ENCODE measurements around the gene TIFAB. TPM values are rescaled to one million over a fixed set of nuclear protein-coding genes. Genes with fewer than 3 reads are reported as not detected.

The TIFAB gene
- polyA plus RNA-seq, 1 of the 3 experiments (the other 2 are of a cell fraction), result not detected

DNA sequence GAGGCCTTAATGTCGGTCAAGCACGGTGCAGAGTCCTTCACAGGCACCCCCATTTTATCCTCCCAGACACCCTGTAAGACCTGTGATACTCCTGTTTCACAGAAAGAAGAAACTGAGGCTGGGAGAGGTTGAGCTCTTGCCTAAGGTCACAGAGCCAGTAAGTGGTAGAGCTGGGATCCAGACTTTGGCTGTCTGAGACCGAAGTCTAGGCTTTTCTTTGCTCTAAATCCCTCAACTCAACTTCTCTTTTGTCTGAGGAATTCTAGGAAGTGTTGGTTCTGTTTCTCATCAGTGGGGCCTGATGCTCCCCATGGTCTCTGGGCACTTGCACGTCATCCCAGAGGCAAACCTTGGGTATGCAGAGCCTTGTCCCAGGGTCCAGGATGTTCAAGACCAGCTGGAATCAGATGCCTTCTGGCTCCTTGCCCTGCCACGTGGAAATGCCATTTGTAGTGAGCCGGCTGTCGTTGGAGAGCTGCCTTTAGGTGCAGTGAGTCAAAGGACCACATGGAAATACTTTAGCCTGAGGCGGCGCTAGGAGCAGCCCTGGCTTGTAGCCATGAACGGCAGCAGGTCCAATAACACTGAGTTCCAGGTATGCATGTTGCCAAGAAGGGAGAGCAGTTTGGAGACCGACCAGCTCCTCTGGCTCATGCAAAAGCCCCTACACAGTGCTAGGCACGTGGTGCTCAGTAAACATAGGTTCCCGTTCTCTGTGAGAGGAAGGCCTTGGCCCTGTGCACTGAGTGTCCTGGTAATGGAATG, 14.2 kb downstream of the TIFAB start:
- H3F3A ChIP-seq (replicated peaks; ENCODE audit: insufficient read depth), result no peaks in the 10 kb centered on the region
- H3K4me1 ChIP-seq (ENCODE audit: control insufficient read depth in 1 of 2, insufficient read depth in 2 of 2, low read depth in 1 of 2, low read length in 1 of 2), result peaks cover 0 to 42% of the 10 kb centered on the region in 2 experiments; a peak in 1 of 4 replicates
- H3K4me3 ChIP-seq (ENCODE audit: low read depth in 2 of 2, low read length in 1 of 2), result no peak overlapping the region
- WGBS (ENCODE audit: low lambda C conversion rate), result 44% methylated on average over 9 of the region's 13 CpGs
- H3K27ac ChIP-seq (ENCODE audit: low read depth in 2 of 2, low read length in 1 of 2), result peak overlapping the region; percentile 11 to 55; a peak in 1 of 4 replicates
- ChIA-PET CTCF (interaction anchor here (1.0 to 9.6 kb wide), 5 partner anchors 13 to 114 kb away, joined by 4 to 60 read pairs (median 11); no protein-coding TSS in a partner anchor), POLR2A (no interaction called here)
- no peak for DNase-seq
- no peaks in the 10 kb centered on the region for H3K27me3 ChIP-seq (ENCODE audit: insufficient read depth)
- peak; percentile 85 for TF ChIP-seq TCF12 (IDR thresholded peaks at IDR 0.05)
- peak; percentile 77; the same call in 1 of the 2 replicates for TF ChIP-seq SIN3A (IDR thresholded peaks at IDR 0.05; ENCODE audit: borderline replicate concordance, low read depth, low read length)
- TF ChIP-seq, protein P1, sequence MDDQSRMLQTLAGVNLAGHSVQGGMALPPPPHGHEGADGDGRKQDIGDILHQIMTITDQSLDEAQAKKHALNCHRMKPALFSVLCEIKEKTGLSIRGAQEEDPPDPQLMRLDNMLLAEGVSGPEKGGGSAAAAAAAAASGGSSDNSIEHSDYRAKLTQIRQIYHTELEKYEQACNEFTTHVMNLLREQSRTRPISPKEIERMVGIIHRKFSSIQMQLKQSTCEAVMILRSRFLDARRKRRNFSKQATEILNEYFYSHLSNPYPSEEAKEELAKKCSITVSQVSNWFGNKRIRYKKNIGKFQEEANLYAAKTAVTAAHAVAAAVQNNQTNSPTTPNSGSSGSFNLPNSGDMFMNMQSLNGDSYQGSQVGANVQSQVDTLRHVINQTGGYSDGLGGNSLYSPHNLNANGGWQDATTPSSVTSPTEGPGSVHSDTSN (IDR thresholded peaks at IDR 0.05), result peak; percentile 35; the same call in 1 of the 2 replicates
- TF ChIP-seq TEAD4 (IDR thresholded peaks at IDR 0.05; ENCODE audit: borderline replicate concordance, insufficient read depth), result no peak
- TF ChIP-seq, protein P2, sequence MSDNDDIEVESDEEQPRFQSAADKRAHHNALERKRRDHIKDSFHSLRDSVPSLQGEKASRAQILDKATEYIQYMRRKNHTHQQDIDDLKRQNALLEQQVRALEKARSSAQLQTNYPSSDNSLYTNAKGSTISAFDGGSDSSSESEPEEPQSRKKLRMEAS (IDR thresholded peaks at IDR 0.05; ENCODE audit: low read depth), result peak; percentile 97
- no peak for TF ChIP-seq RCOR1 (IDR thresholded peaks at IDR 0.05; ENCODE audit: low read length)
- TF ChIP-seq NRF1 (IDR thresholded peaks at IDR 0.05; ENCODE audit: low read depth, low read length), result no peak
- TF ChIP-seq NFIC (IDR thresholded peaks at IDR 0.05; ENCODE audit: borderline replicate concordance), result peak; percentile 90
- TF ChIP-seq MXI1 (IDR thresholded peaks at IDR 0.05; ENCODE audit: low read depth, low read length), result no peak
- TF ChIP-seq EP300 (IDR thresholded peaks at IDR 0.05; ENCODE audit: borderline replicate concordance in 1 of 2, low read depth in 1 of 2, low read length in 1 of 2), result peak in 1 of 2 experiments; percentile 38; a peak in 1 of 4 replicates
- H3K36me3 ChIP-seq (replicated peaks in 1 of 2; ENCODE audit: control insufficient read depth in 1 of 2, insufficient read depth in 2 of 2, low read length in 1 of 2), result no peaks in the 10 kb centered on the region
- no peaks in the 10 kb centered on the region for H4K20me1 ChIP-seq (ENCODE audit: insufficient read depth)
- no peaks in the 10 kb centered on the region for H3K9me3 ChIP-seq
- H3K4me2 ChIP-seq, result no peak overlapping the region
- no peaks in the 10 kb centered on the region for H3K9me2 ChIP-seq
- no peaks in the 10 kb centered on the region for H3K79me2 ChIP-seq (ENCODE audit: insufficient read depth)
- no peak overlapping the region; the same call in 1 of the 2 replicates for H2AFZ ChIP-seq (ENCODE audit: low read depth)
- H3K9ac ChIP-seq, result no peak overlapping the region

DNA sequence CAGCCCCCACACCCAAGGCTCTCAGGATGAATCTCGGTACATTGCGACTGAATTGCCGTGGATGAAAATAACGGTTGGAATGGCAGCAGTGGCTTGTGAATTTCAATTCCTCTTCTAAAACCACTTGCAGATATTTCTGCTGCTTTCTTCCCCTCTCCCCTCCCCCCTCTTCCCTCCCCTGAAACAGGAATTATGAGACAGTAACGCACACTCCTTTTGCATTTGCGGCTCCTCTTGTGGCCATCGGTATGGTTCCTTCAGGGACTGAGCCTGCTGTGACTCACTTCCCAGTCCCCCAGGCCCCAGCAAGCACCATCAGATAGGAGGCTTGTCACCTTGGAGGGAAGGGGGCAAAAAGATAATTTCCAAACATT, 14.7 kb downstream of the TIFAB start:
- Histone ChIP-seq H3K27ac (ENCODE audit: low read depth in 2 of 2, low read length in 1 of 2) (peak overlapping the region; percentile 11 to 55; a peak in 1 of 4 replicates), H3K9me3 (no peaks in the 10 kb centered on the region), H3K9ac (no peak overlapping the region), H2AFZ (ENCODE audit: low read depth) (no peak overlapping the region; the same call in 1 of the 2 replicates), H3K27me3 (ENCODE audit: insufficient read depth) (no peaks in the 10 kb centered on the region), H3K4me2 (no peak overlapping the region), H4K20me1 (ENCODE audit: insufficient read depth) (no peaks in the 10 kb centered on the region), H3K4me1 (ENCODE audit: control insufficient read depth in 1 of 2, insufficient read depth in 2 of 2, low read depth in 1 of 2, low read length in 1 of 2) (peaks cover 0 to 42% of the 10 kb centered on the region in 2 experiments; a peak in 1 of 4 replicates), H3K36me3 (replicated peaks in 1 of 2; ENCODE audit: control insufficient read depth in 1 of 2, insufficient read depth in 2 of 2, low read length in 1 of 2) (no peaks in the 10 kb centered on the region), H3K79me2 (ENCODE audit: insufficient read depth) (no peaks in the 10 kb centered on the region), H3K4me3 (ENCODE audit: low read depth in 2 of 2, low read length in 1 of 2) (no peak overlapping the region), H3F3A (replicated peaks; ENCODE audit: insufficient read depth) (no peaks in the 10 kb centered on the region), H3K9me2 (no peaks in the 10 kb centered on the region)
- ChIA-PET POLR2A (no interaction called here), CTCF (interaction anchor here (0.6 to 9.6 kb wide), 5 partner anchors 12 to 211 kb away, joined by 3 to 60 read pairs (median 11); no protein-coding TSS in a partner anchor)
- DNase-seq, result no peak
- WGBS (ENCODE audit: low lambda C conversion rate), result 76% methylated on average over 7 of the region's 7 CpGs
- TF ChIP-seq FOSL2 (IDR thresholded peaks at IDR 0.05; ENCODE audit: borderline replicate concordance, low read depth), result peak; percentile 17; the same call in 1 of the 2 replicates
- no peak for TF ChIP-seq NRF1 (IDR thresholded peaks at IDR 0.05; ENCODE audit: low read depth, low read length)
